AG10803 (cell line): ENCODE data around the gene MTF1.

Source experiments
- DNase-seq: peaks from one replicate; pipeline ENCODE4 v3.0.0; 2010; ENCODE audit warnings: low read depth
- H3K4me3 ChIP-seq: 2 replicates; pipeline ENCODE4 v1.5.1; 2011; ENCODE audit warnings: mild to moderate bottlenecking, low read length, control low read depth
- TF ChIP-seq, protein P1 (sequence below): conservative IDR thresholded peaks from 2 replicates; pipeline ENCODE4 v1.5.1; 2011; ENCODE audit warnings: mild to moderate bottlenecking, low read length, control low read depth, inconsistent platforms

MTF1 gene

DNA sequence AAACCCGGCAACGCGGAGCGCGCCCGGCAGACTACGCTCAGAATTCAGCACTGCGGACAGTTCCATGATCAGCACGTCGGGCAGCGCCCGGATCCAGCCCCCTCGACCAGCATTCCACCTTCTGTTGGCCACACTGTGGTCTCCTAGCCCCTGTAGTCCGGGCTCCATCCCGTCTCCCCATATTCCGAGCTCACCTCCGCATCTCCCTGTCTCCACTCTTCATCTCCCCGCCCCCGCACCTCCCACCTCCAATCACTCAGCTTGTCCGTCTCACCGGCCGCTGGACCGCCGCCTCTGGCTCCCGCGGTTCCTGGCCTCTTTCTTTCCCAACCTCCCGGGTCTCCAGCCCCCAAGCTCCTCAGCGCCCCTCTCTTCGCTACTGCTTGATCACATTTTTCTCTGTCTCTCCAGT, 95.0 kb downstream of the MTF1 start:
- TF ChIP-seq, protein P1, sequence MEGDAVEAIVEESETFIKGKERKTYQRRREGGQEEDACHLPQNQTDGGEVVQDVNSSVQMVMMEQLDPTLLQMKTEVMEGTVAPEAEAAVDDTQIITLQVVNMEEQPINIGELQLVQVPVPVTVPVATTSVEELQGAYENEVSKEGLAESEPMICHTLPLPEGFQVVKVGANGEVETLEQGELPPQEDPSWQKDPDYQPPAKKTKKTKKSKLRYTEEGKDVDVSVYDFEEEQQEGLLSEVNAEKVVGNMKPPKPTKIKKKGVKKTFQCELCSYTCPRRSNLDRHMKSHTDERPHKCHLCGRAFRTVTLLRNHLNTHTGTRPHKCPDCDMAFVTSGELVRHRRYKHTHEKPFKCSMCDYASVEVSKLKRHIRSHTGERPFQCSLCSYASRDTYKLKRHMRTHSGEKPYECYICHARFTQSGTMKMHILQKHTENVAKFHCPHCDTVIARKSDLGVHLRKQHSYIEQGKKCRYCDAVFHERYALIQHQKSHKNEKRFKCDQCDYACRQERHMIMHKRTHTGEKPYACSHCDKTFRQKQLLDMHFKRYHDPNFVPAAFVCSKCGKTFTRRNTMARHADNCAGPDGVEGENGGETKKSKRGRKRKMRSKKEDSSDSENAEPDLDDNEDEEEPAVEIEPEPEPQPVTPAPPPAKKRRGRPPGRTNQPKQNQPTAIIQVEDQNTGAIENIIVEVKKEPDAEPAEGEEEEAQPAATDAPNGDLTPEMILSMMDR, result no peak
- DNase-seq, result peak; percentile 11
- no peak overlapping the region for H3K4me3 ChIP-seq

DNA sequence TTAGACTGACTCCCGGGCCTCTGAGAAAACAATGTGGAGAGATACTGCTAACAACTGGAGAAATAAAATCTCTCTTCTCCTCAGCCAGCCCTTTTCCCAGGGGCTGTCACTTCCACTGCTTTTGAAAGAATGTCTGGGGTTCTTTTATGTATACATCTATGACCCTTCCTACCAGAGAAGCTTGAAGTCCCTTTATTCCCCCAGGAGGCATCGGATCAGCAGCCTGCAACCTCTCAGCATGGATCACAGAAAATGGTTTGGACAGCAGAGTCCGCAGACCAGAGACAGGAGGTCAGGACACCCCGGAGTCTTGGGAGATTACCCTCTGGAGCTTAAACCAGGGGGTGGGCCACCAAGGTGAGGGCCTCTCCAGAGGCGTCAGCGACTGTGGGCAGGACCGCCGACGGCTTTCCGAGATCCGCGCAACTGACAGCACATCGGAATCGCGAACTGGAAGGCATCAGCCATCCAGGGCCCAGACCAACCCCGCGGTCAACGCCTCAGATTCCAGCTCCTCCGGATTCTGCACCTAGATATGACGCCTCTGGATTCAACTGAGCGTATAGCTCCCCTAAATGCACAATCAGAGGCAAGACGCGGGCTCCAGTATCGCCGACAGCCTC, 95.5 kb downstream of the MTF1 start:
- TF ChIP-seq, protein P1, result no peak
- no peak overlapping the region for H3K4me3 ChIP-seq
- no peak for DNase-seq

DNA sequence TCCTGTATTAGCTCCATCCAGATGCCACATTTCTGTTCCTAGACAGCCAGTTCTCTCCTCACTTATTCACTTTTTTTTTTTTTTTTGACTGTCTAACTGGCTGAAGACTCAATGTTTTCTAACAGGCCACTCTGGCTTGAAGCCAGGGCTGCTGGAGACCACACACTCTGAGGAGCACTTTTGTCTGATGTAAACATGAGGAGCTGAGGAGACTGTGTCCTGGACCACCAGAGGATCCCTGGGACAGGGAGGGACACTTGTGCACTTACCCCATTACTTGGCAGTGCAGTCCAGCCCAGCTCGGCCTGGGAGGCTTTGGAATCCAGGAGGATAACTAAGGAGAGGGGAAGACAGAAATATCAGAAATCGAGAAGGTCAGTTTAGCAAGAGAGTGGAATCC, 96.9 kb downstream of the MTF1 start:
- TF ChIP-seq, protein P1, result no peak
- H3K4me3 ChIP-seq, result no peak overlapping the region
- DNase-seq, result no peak

DNA sequence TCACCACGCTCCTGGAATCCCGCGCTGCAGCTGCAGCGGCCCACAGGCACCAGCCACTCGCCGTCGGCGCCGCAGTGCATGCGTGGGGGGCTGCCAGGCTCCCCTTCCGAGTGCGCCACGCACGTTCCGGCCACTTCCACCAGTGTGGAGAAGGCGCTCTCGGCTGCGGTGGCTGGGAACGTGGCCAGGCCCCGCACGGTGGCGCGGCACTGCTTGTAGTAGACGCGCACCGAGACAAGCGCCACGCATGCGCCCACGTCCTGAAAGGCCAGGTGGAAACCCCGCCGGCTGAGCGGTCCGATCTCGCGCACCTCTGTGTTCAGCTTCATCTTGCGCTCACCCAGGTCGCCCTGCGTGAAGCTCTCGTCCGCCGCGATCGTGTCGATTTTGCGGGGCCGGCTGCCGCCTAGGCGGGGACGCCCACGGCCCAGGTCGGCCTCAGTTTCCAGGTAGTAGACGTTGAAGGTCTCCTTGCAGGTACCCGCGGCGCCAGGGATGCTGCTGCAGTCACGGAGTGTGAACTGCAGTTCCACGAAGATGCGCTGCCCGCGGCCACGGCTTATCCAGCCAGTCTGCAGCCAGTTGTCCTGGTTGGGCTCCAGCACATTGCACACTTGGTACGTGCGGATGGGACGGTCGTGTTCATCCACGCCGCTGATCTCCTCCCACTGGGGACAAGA, 97.8 kb downstream of the MTF1 start:
- TF ChIP-seq, protein P1, result no peak
- no peak overlapping the region for H3K4me3 ChIP-seq
- no peak for DNase-seq
